Activated B cell treated with CpG ODN at 0.5 μM for 24 hours (primary cell): ENCODE data around the gene NPAS3. TPM values are rescaled to one million over a fixed set of nuclear protein-coding genes. Genes with fewer than 3 reads are reported as not detected.

ENCODE experiments used
- ATAC-seq: fragments of 200-7000 bp; cut with Tn5 transposase; one replicate; pipeline ENCODE4 v1.10.0; 2021; ENCODE audit warnings: low read depth, mild to moderate bottlenecking, moderate library complexity
- CTCF ChIA-PET: fragments of 350-600 bp; sonication (Branson Sonifier 250); formaldehyde crosslinking; loops from one replicate; lab custom pipeline; 2021; ENCODE audit warnings: antibody characterized with exemption; lab: Charles Lee
- POLR2A ChIA-PET: fragments of 350-600 bp; sonication (Branson Sonifier 250); formaldehyde crosslinking; loops from one replicate; lab custom pipeline; 2021; ENCODE audit warnings: antibody characterized with exemption; lab: Charles Lee
- DNase-seq: peaks from one replicate; pipeline ENCODE4 v3.0.0; 2022
- H3K27ac Mint-ChIP-seq: one replicate; pipeline ENCODE4 v1.8.0; 2020; ENCODE audit warnings: mixed read lengths
- H3K27me3 Mint-ChIP-seq: one replicate; pipeline ENCODE4 v1.8.0; 2021; ENCODE audit warnings: mixed read lengths
- H3K36me3 Mint-ChIP-seq: one replicate; pipeline ENCODE4 v1.8.0; 2021; ENCODE audit warnings: low read depth, mixed read lengths
- H3K4me1 Mint-ChIP-seq: one replicate; pipeline ENCODE4 v1.8.0; 2021; ENCODE audit warnings: mixed read lengths
- H3K4me3 Mint-ChIP-seq: one replicate; pipeline ENCODE4 v1.8.0; 2020; ENCODE audit warnings: mild to moderate bottlenecking, mixed read lengths
- H3K9me3 Mint-ChIP-seq: one replicate; pipeline ENCODE4 v1.8.0; 2020; ENCODE audit warnings: mixed read lengths
- CTCF ChIP-seq: fragments of 200-600 bp; IDR thresholded peaks from one replicate; pipeline ENCODE4 v1.8.0; 2022; ENCODE audit warnings: antibody characterized with exemption, mild to moderate bottlenecking
- intact Hi-C: fragments of 100-400 bp; cut with micrococcal nuclease; formaldehyde crosslinking; loops from one replicate; pipeline ENCODE4 v1.15.1; 2024
- total RNA-seq: library from RNA; stranded (reverse); gene quantifications from 2 replicates; pipeline ENCODE4 v1.2.3, GENCODE V29; 2022

Gene NPAS3
- total RNA-seq, 1 donor from 2014 or later: not detected

- TF ChIP-seq CTCF: no peak
- peaks cover under 1% of the 10 kb centered on the region for H3K4me1 Mint-ChIP-seq
- ChIA-PET CTCF (no interaction called here), POLR2A (no interaction called here)
- DNase-seq (no peak), ATAC-seq (no peak)
- H3K9me3 Mint-ChIP-seq: no peaks in the 10 kb centered on the region
- intact Hi-C loops: no loop called here
- no peak overlapping the region for H3K27ac Mint-ChIP-seq
- H3K27me3 Mint-ChIP-seq: no peaks in the 10 kb centered on the region
- H3K4me3 Mint-ChIP-seq: no peak overlapping the region
- no peaks in the 10 kb centered on the region for H3K36me3 Mint-ChIP-seq
These were observed 510.6 kb downstream of the NPAS3 start for GRCh38 chr14:33449268-33449667.

- no peak for TF ChIP-seq CTCF
- CTCF ChIA-PET: no interaction called here
These were observed 511.2 kb downstream of the NPAS3 start for GRCh38 chr14:33449703-33450395.

GRCh38 chr14:33450416-33450815 lies 511.7 kb downstream of the NPAS3 start:
- Mint-ChIP-seq H3K4me3 (no peak overlapping the region), H3K27ac (no peak overlapping the region), H3K4me1 (peaks cover 2% of the 10 kb centered on the region), H3K27me3 (no peaks in the 10 kb centered on the region), H3K9me3 (no peaks in the 10 kb centered on the region), H3K36me3 (no peaks in the 10 kb centered on the region)
- CTCF ChIA-PET: no interaction called here
- no peak for DNase-seq
- TF ChIP-seq CTCF: no peak
- POLR2A ChIA-PET: no interaction called here
- no peak for ATAC-seq
- intact Hi-C loops: no loop called here

More at GRCh38 chr14:33449703-33450395, 511.2 kb downstream of the NPAS3 start:
- Mint-ChIP-seq H3K36me3 (no peaks in the 10 kb centered on the region), H3K27me3 (no peaks in the 10 kb centered on the region), H3K4me1 (peaks cover 2% of the 10 kb centered on the region), H3K4me3 (no peak overlapping the region), H3K9me3 (no peaks in the 10 kb centered on the region), H3K27ac (no peak overlapping the region)
- intact Hi-C loops: no loop called here
- POLR2A ChIA-PET: no interaction called here
- ATAC-seq: no peak
- DNase-seq: no peak

- H3K4me3 Mint-ChIP-seq: no peak overlapping the region
- ATAC-seq: no peak
- DNase-seq: no peak
- no peaks in the 10 kb centered on the region for H3K9me3 Mint-ChIP-seq
- H3K36me3 Mint-ChIP-seq: no peaks in the 10 kb centered on the region
- no peak overlapping the region for H3K27ac Mint-ChIP-seq
- TF ChIP-seq CTCF: no peak
- POLR2A ChIA-PET: no interaction called here
- peaks cover 2% of the 10 kb centered on the region for H3K4me1 Mint-ChIP-seq
- no peaks in the 10 kb centered on the region for H3K27me3 Mint-ChIP-seq
- CTCF ChIA-PET: no interaction called here
- intact Hi-C loops: no loop called here
These were observed 512.5 kb downstream of the NPAS3 start for GRCh38 chr14:33451211-33451610.

GRCh38 chr14:33452995-33453394 lies 514.3 kb downstream of the NPAS3 start:
- no peak for DNase-seq
- ATAC-seq: no peak
- H3K27me3 Mint-ChIP-seq: no peaks in the 10 kb centered on the region
- H3K27ac Mint-ChIP-seq: no peak overlapping the region
- intact Hi-C loops: no loop called here
- peaks cover 2% of the 10 kb centered on the region for H3K4me1 Mint-ChIP-seq
- H3K9me3 Mint-ChIP-seq: no peaks in the 10 kb centered on the region
- TF ChIP-seq CTCF: no peak
- ChIA-PET CTCF (no interaction called here), POLR2A (no interaction called here)
- no peaks in the 10 kb centered on the region for H3K36me3 Mint-ChIP-seq
- H3K4me3 Mint-ChIP-seq: no peak overlapping the region
